ENCODE measurements around the gene NAV1. TPM values are rescaled to one million over a fixed set of nuclear protein-coding genes. Genes with fewer than 3 reads are reported as not detected.

The NAV1 gene
- total and polyA plus RNA-seq, 4 donors: 1.1 to 2.0 (median 1.3) TPM

DNA sequence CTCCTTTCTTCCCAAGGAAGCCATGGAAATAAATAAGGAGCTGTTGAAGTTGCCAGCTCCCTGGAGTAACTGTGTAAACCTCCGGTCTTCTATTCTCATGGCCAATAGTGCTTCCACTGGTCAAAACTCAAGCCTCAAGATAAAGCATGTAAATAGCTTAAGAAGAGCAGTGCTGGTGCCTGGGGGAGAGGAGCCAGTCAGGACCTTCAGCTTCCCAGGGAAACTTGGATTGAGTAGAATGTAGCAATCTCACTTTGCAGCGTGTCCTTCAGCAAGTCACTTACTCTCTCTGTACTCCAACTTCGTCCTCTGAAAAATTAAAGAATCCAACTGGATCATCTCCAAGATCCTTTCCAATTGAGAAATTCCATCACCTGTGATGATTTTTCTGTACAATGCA is 44.7 kb downstream of the NAV1 start:
- DNase-seq (ENCODE audit: low spot score): no peak
- WGBS: 92% methylated on average over 3 of the region's 3 CpGs
- Histone ChIP-seq H3K36me3 (ENCODE audit: control insufficient read depth in 4 of 4, insufficient read depth in 3 of 4, low read depth in 1 of 4, low read length in 3 of 4) (no peaks in the 10 kb centered on the region), H3K27ac (ENCODE audit: low read depth in 1 of 2, low read length in 2 of 2) (no peak overlapping the region), H3K9ac (ENCODE audit: low read depth in 1 of 2, low read length in 2 of 2) (no peak overlapping the region), H3K4me3 (ENCODE audit: low read depth in 1 of 3, low read length in 3 of 3) (no peak overlapping the region), H3K9me3 (ENCODE audit: control insufficient read depth in 4 of 4, low read length in 3 of 4) (no peaks in the 10 kb centered on the region), H3K27me3 (ENCODE audit: control insufficient read depth in 4 of 4, insufficient read depth in 4 of 4, low read length in 3 of 4) (no peaks in the 10 kb centered on the region), H3K4me1 (ENCODE audit: control insufficient read depth in 4 of 4, insufficient read depth in 4 of 4, low read length in 3 of 4) (no peaks in the 10 kb centered on the region)
- TF ChIP-seq RXRA (IDR thresholded peaks at IDR 0.05) (no peak), SP1 (IDR thresholded peaks at IDR 0.05) (no peak), REST (IDR thresholded peaks at IDR 0.05) (no peak), FOXA1 (IDR thresholded peaks at IDR 0.05) (no peak)
- TF ChIP-seq, protein P1, sequence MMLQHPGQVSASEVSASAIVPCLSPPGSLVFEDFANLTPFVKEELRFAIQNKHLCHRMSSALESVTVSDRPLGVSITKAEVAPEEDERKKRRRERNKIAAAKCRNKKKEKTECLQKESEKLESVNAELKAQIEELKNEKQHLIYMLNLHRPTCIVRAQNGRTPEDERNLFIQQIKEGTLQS (IDR thresholded peaks at IDR 0.05): no peak

DNA sequence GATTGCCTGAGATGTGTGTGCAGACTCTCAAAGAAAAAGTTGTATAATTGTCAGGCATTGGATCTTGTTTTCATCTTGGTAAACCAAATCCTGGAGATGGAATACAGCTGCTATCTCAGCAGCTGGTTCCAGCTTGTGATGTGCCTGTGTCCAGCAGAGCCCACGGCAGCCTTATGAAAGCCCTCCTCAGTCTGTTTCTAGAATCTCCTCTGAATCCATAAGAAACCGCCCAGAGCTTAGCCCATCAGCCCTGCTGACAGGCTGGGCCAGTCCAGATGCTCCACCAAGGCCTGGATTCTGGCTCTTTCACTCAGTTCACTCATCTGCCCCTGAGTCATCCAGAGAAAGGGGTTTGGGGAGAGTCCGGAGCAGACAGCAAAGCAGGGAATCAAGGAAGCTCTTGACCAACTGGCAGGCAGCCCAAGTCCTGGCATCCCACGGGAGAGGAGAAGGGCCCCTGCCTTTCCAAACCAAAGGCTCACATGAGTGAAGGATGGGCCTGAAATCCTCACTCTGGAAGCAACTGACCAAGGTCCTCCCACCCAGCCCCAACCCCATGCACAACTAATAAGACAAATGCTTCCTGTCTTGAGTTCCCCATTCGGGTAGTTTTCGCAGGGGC is 45.7 kb downstream of the NAV1 start:
- Histone ChIP-seq H3K36me3 (ENCODE audit: control insufficient read depth in 4 of 4, insufficient read depth in 3 of 4, low read depth in 1 of 4, low read length in 3 of 4) (no peaks in the 10 kb centered on the region), H3K9me3 (ENCODE audit: control insufficient read depth in 4 of 4, low read length in 3 of 4) (no peaks in the 10 kb centered on the region), H3K27me3 (ENCODE audit: control insufficient read depth in 4 of 4, insufficient read depth in 4 of 4, low read length in 3 of 4) (no peaks in the 10 kb centered on the region), H3K9ac (ENCODE audit: low read depth in 1 of 2, low read length in 2 of 2) (no peak overlapping the region), H3K27ac (ENCODE audit: low read depth in 1 of 2, low read length in 2 of 2) (no peak overlapping the region), H3K4me3 (ENCODE audit: low read depth in 1 of 3, low read length in 3 of 3) (no peak overlapping the region), H3K4me1 (ENCODE audit: control insufficient read depth in 4 of 4, insufficient read depth in 4 of 4, low read length in 3 of 4) (no peaks in the 10 kb centered on the region)
- TF ChIP-seq JUND (IDR thresholded peaks at IDR 0.05) (no peak), FOXA2 (IDR thresholded peaks at IDR 0.05) (no peak), SP1 (IDR thresholded peaks at IDR 0.05) (no peak), CTCF (IDR thresholded peaks at IDR 0.05; ENCODE audit: low read depth, low read length, missing input control) (no peak), GABPA (IDR thresholded peaks at IDR 0.05 in 1 of 2, conservative IDR thresholded peaks at IDR 0.05 in 1 of 2) (no peak), RXRA (IDR thresholded peaks at IDR 0.05) (no peak), RAD21 (IDR thresholded peaks at IDR 0.05) (no peak), NR2F2 (IDR thresholded peaks at IDR 0.05) (no peak), ZBTB33 (IDR thresholded peaks at IDR 0.05) (no peak), EGR1 (IDR thresholded peaks at IDR 0.05; ENCODE audit: low read depth in 2 of 2) (no peak), HNF4A (conservative IDR thresholded peaks at IDR 0.05) (no peak), FOXA1 (IDR thresholded peaks at IDR 0.05) (no peak), YY1 (IDR thresholded peaks at IDR 0.05) (no peak)
- TF ChIP-seq, protein P1 (IDR thresholded peaks at IDR 0.05): no peak
- TF ChIP-seq, protein P2, sequence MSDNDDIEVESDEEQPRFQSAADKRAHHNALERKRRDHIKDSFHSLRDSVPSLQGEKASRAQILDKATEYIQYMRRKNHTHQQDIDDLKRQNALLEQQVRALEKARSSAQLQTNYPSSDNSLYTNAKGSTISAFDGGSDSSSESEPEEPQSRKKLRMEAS (IDR thresholded peaks at IDR 0.05): no peak
- 79% methylated on average over 6 of the region's 6 CpGs for WGBS
- no peak for DNase-seq (ENCODE audit: low spot score)
